ENCODE results near the gene SYNPR. TPM values are rescaled to one million over a fixed set of nuclear protein-coding genes. Genes with fewer than 3 reads are reported as not detected.

The SYNPR gene
- total RNA-seq, 1 experiment from 2014 or later = not detected

DNA sequence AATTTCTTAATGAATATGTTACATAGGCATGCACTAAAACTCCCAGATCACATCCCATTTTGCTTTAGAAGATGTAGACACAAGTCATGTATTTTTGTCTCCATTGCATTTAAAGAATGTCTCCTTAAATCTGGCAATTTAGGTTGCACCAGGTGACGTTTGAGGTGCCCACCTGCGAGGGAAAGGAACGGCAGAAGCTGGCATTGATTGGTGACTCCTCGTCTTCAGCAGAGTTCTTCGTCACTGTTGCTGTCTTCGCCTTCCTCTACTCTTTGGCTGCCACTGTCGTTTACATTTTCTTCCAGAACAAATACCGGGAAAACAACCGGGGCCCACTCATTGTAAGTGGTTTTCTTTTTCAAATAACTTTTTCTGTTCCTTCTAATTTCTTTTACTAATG lies 278.3 kb downstream of the SYNPR start:
- H3K4me3 ChIP-seq = no peak overlapping the region
- no peak for DNase-seq

DNA sequence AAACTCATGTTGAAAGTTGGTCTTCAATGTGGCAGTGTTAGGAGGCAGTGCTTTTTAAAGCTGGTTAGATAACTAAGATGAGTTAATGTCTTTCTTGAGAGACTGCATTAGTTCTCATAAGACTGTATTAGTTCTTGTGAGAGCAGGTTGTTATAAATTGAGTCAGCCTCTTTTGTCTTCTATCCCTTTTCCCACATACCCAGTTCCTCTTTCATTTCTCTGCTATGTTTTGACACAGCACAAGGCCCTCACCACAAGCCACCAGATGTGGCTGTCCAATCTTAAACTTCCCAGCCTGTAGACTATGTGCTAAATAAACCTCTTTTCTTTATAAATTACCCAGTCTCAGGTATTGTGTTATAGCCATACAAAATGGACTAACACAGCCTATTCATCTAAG lies 279.8 kb downstream of the SYNPR start:
- Histone ChIP-seq H3K4me3 (no peak overlapping the region), H3K4me1 (no peaks in the 10 kb centered on the region), H3K9me3 (replicated peaks) (no peaks in the 10 kb centered on the region), H3K27me3 (no peaks in the 10 kb centered on the region), H3K27ac (no peak overlapping the region), H3K36me3 (no peaks in the 10 kb centered on the region)
- DNase-seq = no peak

More for the DNA sequence above, 278.3 kb downstream of the SYNPR start:
- H3K27me3 ChIP-seq = no peaks in the 10 kb centered on the region
- no peaks in the 10 kb centered on the region for H3K4me1 ChIP-seq
- no peak overlapping the region for H3K27ac ChIP-seq
- H3K9me3 ChIP-seq (replicated peaks) = no peaks in the 10 kb centered on the region
- H3K36me3 ChIP-seq = no peaks in the 10 kb centered on the region

DNA sequence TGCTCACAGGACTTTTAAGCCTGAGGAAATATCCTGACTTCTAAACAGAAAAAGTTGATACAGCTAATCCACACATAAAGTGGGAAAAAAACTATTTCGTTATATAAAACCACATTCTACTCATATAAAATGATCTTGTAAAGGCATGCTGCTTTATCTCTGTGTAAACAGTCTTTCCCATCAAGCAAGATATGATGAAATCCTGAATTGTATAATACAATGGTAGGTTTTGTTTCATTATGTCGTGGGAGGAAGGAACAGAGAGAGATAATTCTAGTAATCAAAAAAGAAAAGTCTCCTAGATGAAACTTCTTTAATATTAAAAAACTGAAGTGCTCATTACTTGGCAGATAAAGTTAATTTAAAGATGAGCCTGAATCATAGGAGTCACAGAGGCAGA lies 281.8 kb downstream of the SYNPR start:
- no peak overlapping the region for H3K27ac ChIP-seq
- H3K27me3 ChIP-seq = no peaks in the 10 kb centered on the region
- no peaks in the 10 kb centered on the region for H3K36me3 ChIP-seq
- H3K9me3 ChIP-seq (replicated peaks) = no peaks in the 10 kb centered on the region
- no peak overlapping the region for H3K4me3 ChIP-seq
- DNase-seq = no peak
- H3K4me1 ChIP-seq = no peaks in the 10 kb centered on the region

DNA sequence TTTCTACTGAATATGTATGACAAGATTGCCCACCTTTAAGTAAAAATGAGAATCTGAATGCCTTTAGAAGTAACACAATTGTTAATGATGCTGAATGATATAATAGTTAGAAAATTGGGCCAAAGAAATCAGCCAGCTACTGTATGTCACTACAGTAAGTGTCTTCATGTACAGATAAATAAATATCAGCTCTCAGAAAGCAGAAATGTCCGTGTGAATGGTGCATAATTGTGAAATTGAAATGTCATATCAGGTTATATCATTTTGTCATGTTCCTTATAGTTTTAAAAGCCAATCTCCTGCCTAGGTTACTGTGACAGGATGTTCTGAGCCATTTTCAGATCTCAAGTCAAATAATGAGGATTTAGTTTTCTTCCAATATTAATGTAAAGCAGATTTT lies 283.8 kb downstream of the SYNPR start:
- Histone ChIP-seq H3K9me3 (replicated peaks) (no peaks in the 10 kb centered on the region), H3K4me1 (no peaks in the 10 kb centered on the region), H3K27ac (no peak overlapping the region), H3K27me3 (no peaks in the 10 kb centered on the region), H3K36me3 (no peaks in the 10 kb centered on the region), H3K4me3 (no peak overlapping the region)
- DNase-seq = no peak

DNA sequence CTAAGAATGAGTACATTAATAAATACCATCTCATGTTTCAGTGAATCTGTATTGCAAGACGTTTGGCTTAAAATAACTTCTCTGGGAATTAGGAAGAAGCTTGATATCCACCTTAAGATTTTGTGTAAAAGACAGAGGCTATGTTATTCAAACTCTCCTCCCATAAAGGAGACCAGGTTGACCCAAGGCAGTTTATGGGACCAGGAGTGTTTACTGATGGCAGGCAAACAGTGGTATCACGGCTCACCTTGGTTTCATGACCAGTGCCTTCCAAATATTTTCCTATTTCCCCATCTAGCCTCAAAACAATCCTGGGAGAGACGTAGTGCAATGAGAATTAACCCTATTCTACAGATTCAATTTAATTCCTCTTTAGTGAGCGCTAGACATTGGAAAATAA lies 284.2 kb downstream of the SYNPR start:
- no peak for DNase-seq
- Histone ChIP-seq H3K4me1 (no peaks in the 10 kb centered on the region), H3K9me3 (replicated peaks) (no peaks in the 10 kb centered on the region), H3K27me3 (no peaks in the 10 kb centered on the region), H3K4me3 (no peak overlapping the region), H3K36me3 (no peaks in the 10 kb centered on the region), H3K27ac (no peak overlapping the region)

DNA sequence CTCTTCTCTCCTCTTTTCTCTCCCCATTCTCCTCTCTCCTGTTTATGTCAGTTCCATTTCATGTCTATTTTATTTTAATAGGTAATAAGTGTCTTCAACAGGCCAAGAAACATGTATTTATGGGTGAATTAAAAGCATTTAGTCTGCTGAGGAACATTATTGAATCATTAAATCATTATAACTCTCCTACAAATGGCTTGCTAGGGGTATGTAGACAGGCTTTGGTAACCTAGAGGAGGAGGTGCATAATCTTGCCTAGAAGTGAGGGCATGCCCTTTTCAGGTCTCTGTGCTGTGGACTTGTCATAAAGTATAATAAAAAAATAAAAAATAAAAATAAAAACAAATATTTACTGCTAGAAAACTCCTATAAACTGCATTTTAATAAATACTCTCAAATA lies 285.5 kb downstream of the SYNPR start:
- H3K27me3 ChIP-seq = no peaks in the 10 kb centered on the region
- H3K27ac ChIP-seq = no peak overlapping the region
- H3K4me1 ChIP-seq = no peaks in the 10 kb centered on the region
- no peak overlapping the region for H3K4me3 ChIP-seq
- no peaks in the 10 kb centered on the region for H3K9me3 ChIP-seq (replicated peaks)
- H3K36me3 ChIP-seq = no peaks in the 10 kb centered on the region
- no peak for DNase-seq

DNA sequence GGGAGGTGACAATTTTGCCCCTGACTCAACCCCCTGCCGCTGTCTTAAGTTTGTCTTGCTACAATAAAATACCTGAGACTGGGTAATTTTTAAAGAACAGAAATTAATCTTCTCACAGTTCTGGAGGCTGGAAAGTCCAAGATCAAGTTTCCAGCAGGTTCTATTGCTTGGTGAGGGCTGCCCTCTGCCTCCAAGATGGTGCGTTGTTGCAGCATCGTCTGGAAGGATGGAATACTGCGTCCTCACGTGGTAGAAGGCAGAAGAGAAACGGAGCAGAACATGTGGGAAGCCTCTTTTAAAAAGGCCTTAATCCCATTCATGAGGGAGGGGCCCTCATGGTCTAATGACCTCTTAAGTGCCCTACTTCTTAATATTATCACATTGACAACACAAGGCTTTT lies 287.1 kb downstream of the SYNPR start:
- H3K27me3 ChIP-seq = no peaks in the 10 kb centered on the region
- H3K36me3 ChIP-seq = no peaks in the 10 kb centered on the region
- no peaks in the 10 kb centered on the region for H3K9me3 ChIP-seq (replicated peaks)
- H3K4me1 ChIP-seq = no peaks in the 10 kb centered on the region
- peak in 1 of 2 experiments; percentile 0 for DNase-seq
- no peak overlapping the region for H3K4me3 ChIP-seq
- no peak overlapping the region for H3K27ac ChIP-seq

DNA sequence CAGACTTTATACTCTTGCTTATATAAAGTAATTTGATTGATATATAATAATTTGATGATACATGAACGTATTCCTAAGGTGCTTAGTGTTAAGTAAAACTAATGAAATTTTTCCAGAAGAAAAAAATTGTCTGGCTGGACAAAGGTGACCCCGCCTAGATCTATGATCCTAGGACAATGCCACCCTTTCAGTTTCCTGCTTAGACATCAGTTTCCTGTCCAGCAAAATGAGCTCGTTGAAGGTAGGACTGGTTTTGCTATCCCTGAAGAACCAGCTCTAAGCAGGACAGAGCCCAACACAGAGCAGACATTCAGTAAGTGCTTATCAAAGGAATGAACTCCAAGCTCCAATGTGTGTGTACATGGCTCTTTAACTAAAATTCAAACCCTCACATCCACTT lies 293.6 kb downstream of the SYNPR start:
- H3K4me3 ChIP-seq = no peak overlapping the region
- no peaks in the 10 kb centered on the region for H3K36me3 ChIP-seq
- no peak for DNase-seq
- no peaks in the 10 kb centered on the region for H3K27me3 ChIP-seq
- H3K4me1 ChIP-seq = no peaks in the 10 kb centered on the region
- no peaks in the 10 kb centered on the region for H3K9me3 ChIP-seq (replicated peaks)
- no peak overlapping the region for H3K27ac ChIP-seq

DNA sequence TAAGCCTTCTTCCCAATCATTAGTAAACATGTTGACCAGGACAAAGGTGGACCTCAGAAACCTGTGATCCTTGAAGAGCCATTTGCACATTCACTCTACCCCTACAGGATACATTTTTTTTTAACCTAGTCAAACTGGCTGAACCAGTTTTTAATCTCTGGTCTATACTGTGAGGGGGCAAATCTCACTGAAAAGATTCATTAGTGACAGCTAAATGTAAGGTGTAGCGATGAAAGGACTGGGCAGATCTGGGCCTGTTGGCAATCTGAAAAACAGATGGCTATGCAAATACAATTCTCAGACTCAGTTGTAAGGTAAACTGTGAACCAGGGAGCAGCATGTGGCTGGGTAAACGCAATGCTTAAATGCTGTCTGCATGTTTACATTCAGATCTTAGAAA lies 298.7 kb downstream of the SYNPR start:
- no peaks in the 10 kb centered on the region for H3K27me3 ChIP-seq
- DNase-seq = no peak
- no peak overlapping the region for H3K27ac ChIP-seq
- H3K36me3 ChIP-seq = no peaks in the 10 kb centered on the region
- no peaks in the 10 kb centered on the region for H3K9me3 ChIP-seq (replicated peaks)
- H3K4me1 ChIP-seq = no peaks in the 10 kb centered on the region
- H3K4me3 ChIP-seq = no peak overlapping the region

DNA sequence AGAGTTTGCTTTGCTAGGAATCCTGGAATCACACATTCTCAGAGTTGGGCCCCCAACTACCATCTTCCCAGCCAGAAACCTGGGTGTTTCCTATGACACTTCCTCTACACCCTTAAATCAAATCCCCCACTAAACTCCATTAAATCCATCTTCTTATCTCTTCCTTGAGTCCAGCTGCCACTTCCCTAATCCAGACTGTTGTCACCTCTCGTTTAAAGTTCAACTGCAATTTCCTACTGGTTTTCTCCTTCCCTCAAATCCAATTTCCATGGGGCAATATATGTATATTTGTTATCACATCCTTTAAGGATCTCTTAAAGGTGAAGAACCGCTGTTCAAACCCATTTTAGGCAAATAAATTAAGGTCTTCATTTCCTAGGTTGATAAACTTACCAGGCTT lies 300.8 kb downstream of the SYNPR start:
- Histone ChIP-seq H3K36me3 (no peaks in the 10 kb centered on the region), H3K9me3 (replicated peaks) (no peaks in the 10 kb centered on the region), H3K27me3 (no peaks in the 10 kb centered on the region), H3K4me1 (no peaks in the 10 kb centered on the region), H3K27ac (no peak overlapping the region), H3K4me3 (no peak overlapping the region)
- no peak for DNase-seq

DNA sequence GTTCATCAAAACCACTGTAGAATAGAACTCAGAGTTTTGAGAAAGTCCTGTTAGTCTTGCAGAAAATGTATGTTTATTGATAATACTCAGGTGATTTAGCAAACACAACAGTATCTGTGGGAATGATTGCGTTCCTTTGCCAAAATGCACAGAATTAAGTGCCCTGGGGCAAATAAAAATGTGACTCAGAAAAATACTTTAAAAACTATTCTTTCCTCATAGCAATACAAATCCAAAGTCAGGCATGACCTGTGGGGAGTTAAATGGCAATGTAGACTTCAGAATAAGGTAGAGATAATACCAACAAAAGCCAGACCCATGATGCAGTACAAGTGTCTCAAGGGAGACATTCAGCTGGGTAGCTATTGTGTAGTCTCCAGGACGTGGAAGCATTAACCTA lies 302.0 kb downstream of the SYNPR start:
- Histone ChIP-seq H3K4me1 (no peaks in the 10 kb centered on the region), H3K4me3 (no peak overlapping the region), H3K27me3 (no peaks in the 10 kb centered on the region), H3K27ac (no peak overlapping the region), H3K9me3 (replicated peaks) (no peaks in the 10 kb centered on the region), H3K36me3 (no peaks in the 10 kb centered on the region)
- no peak for DNase-seq

DNA sequence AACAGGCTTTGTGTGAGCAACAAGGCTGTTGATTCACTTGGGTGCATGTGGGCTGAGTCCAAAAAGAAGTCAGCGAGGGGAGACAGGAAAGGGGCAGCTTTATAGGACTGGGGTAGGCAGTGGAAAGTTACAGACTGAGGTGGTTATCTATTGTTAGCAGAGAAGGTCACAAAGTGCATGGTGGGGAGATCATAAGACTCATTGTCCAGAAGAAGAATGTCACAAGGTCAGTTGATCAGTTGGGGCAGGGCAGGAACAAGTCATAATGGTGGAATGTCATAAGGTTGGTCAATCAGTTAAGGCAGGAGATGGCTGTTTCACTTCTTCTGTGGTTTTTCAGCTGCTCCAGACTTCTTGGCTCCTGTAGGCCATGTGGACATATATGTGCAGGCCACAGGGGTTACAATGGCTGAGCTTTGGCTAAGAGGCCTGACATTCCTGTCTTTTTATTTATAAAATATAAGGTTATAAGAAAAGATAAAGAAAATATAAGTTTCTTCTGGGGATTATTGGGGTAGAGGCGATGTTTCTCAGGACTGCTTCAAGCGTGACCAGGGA lies 304.9 kb downstream of the SYNPR start:
- H3K27ac ChIP-seq = no peak overlapping the region
- DNase-seq = no peak
- no peaks in the 10 kb centered on the region for H3K36me3 ChIP-seq
- no peak overlapping the region for H3K4me3 ChIP-seq
- H3K4me1 ChIP-seq = no peaks in the 10 kb centered on the region
- H3K27me3 ChIP-seq = no peaks in the 10 kb centered on the region
- no peaks in the 10 kb centered on the region for H3K9me3 ChIP-seq (replicated peaks)

DNA sequence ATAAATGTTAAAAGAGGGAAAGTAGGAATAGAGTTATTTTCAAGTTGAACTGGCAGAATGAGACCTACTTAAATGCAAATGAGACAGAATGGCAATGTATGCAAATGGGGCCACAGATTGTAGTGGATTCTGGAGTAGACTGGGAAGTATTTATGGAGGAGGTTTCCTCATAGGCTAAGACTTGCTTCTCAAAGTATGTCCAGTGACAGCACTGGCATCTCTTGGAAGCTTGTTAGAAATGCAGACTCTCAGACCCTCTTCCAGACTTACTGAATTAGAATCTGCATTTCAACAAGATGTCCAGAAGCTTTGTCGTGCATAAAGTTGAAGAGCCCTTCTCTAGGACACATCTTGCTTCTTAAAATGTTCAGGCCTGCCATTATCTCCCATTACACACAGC lies 306.6 kb downstream of the SYNPR start:
- Histone ChIP-seq H3K9me3 (replicated peaks) (no peaks in the 10 kb centered on the region), H3K4me3 (no peak overlapping the region), H3K27me3 (no peaks in the 10 kb centered on the region), H3K27ac (no peak overlapping the region), H3K4me1 (no peaks in the 10 kb centered on the region), H3K36me3 (no peaks in the 10 kb centered on the region)
- DNase-seq = no peak

DNA sequence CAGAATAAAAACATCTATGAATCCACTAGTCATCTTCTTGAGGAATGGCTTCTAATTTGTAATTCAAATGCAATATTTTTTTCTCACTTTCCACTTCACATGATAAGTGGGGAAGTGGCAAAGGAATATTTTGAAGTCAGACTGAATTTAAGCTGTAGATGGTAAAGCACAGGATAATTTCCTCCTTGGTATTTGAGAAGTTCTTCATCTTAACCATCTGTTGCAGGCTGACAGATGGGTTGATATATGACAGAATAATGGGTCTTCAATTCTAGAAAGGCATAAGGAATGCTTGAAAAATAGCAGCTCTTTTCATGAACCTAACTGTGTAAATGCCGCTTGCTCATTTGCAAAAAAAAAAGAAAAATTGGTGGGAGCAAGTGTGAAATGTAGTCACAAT lies 307.8 kb downstream of the SYNPR start:
- DNase-seq = no peak
- no peaks in the 10 kb centered on the region for H3K27me3 ChIP-seq
- H3K36me3 ChIP-seq = no peaks in the 10 kb centered on the region
- no peaks in the 10 kb centered on the region for H3K4me1 ChIP-seq
- H3K4me3 ChIP-seq = no peak overlapping the region
- no peaks in the 10 kb centered on the region for H3K9me3 ChIP-seq (replicated peaks)
- no peak overlapping the region for H3K27ac ChIP-seq

DNA sequence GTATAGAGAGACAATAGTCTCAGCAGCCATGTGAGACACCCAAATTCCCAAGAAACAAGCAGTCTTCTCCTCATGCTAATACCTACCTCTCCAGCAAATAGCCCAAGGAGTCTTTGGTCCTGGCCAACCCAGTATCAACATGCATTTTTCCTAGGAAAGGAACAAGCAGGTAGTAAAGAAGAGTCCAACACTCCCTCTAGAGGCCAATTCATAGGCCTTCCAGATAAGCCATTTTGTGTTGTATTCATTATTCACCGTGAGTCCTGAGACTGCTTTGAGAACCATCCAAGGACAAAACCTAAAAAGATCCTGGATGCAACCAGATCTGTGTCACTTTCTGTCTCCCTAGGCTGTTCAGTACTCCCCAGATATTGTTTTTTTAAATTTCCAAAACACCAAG lies 310.8 kb downstream of the SYNPR start:
- Histone ChIP-seq H3K27me3 (no peaks in the 10 kb centered on the region), H3K4me3 (no peak overlapping the region), H3K27ac (no peak overlapping the region), H3K36me3 (no peaks in the 10 kb centered on the region), H3K4me1 (no peaks in the 10 kb centered on the region), H3K9me3 (replicated peaks) (no peaks in the 10 kb centered on the region)
- DNase-seq = no peak

DNA sequence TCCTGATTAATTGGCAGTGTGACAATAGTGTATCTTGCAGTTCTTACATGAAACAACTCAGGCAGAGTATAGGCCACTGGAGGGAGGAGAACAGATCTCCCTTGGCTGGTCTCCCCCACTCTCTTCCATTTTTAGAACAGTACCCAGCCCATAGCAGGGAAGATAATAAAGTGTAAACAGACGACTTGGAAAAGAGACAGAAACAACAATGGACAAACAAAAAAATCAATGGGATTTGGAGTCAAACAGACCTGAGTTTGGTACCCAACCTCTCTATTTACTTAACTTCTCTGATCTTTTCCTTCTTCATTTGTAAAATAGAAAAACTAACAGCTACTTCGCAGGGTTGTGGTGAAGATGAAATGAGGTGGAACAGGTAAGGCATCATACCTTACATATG lies 315.7 kb downstream of the SYNPR start:
- Histone ChIP-seq H3K4me1 (no peaks in the 10 kb centered on the region), H3K9me3 (replicated peaks) (no peaks in the 10 kb centered on the region), H3K27me3 (no peaks in the 10 kb centered on the region), H3K4me3 (no peak overlapping the region), H3K36me3 (no peaks in the 10 kb centered on the region), H3K27ac (no peak overlapping the region)
- no peak for DNase-seq

DNA sequence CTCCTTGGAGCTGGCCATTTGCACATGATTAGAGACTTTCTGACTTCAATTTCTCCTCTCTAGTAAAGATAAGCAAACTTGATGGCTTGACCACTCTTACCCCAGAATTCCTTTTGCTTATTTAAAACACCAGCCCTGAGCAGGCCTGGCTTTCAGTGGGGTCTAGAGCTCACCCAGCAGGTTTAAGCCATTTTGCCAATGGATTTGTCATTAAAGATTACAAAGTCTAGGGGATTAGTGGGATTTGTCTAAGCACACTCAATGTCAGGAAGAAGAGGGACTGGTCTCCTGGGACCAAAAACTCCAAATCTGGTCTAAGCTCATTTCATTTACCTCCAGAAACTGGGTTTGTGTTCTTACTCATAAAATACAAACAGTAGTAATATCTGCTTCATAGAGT lies 317.1 kb downstream of the SYNPR start:
- Histone ChIP-seq H3K27me3 (no peaks in the 10 kb centered on the region), H3K9me3 (replicated peaks) (no peaks in the 10 kb centered on the region), H3K36me3 (no peaks in the 10 kb centered on the region), H3K4me1 (no peaks in the 10 kb centered on the region), H3K4me3 (no peak overlapping the region), H3K27ac (no peak overlapping the region)
- DNase-seq = no peak
